Memory B cell (primary cell): Measurements from ENCODE around the gene SEPTIN14.
"Not testable (repeated sequence)": the region's sequence is repeated elsewhere in the genome, so short reads cannot be mapped to it uniquely, and the experiment has no call there.

Source experiments
- ATAC-seq: fragments of 150-1000 bp; cut with Tn5 transposase; 2 replicates; pipeline ENCODE4 v1.10.0; 2021; ENCODE audit warnings: low read depth, mild to moderate bottlenecking, moderate library complexity
- DNase-seq, 2 donors: peaks; one replicate each; pipeline ENCODE4 v3.0.0; 2022; ENCODE audit warnings: low spot score in 2 of 2
- H3K27ac Mint-ChIP-seq: one replicate; pipeline ENCODE4 v1.8.0; 2022; ENCODE audit warnings: mild to moderate bottlenecking, moderate library complexity, mixed read lengths
- H3K27me3 Mint-ChIP-seq: one replicate; pipeline ENCODE4 v1.8.0; 2022; ENCODE audit warnings: mixed read lengths
- H3K36me3 Mint-ChIP-seq: one replicate; pipeline ENCODE4 v1.8.0; 2022; ENCODE audit warnings: mild to moderate bottlenecking, mixed read lengths
- H3K4me1 Mint-ChIP-seq: one replicate; pipeline ENCODE4 v1.8.0; 2022; ENCODE audit warnings: mixed read lengths
- H3K4me3 Mint-ChIP-seq: one replicate; pipeline ENCODE4 v1.8.0; 2022; ENCODE audit warnings: mild to moderate bottlenecking, moderate library complexity, mixed read lengths
- H3K9me3 Mint-ChIP-seq: one replicate; pipeline ENCODE4 v1.8.0; 2022; ENCODE audit warnings: mixed read lengths

SEPTIN14 gene

DNA sequence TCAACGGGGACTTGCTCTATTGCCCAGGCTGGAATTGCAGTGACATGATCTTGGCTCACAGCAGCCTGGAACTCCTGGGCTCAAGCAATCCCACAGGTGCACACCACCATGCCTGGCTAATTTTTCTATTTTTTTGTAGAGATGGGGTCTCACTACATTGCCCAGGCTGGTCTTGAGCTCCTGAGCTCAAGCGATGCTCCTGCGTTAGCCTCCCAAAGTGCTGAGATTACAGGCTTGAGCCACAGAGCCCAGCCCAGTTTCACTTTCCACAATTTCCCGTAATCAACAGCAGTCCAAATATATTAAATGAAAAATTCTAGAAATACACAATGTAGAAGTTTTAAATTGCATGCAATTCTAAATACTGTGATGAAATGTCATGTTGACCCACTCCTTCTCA lies 24.0 kb downstream of the SEPTIN14 start:
- H3K4me3 Mint-ChIP-seq: no peak overlapping the region
- no peaks in the 10 kb centered on the region for H3K27me3 Mint-ChIP-seq
- no peak overlapping the region for H3K27ac Mint-ChIP-seq
- no peak for ATAC-seq
- DNase-seq: no peak
- H3K4me1 Mint-ChIP-seq: no peaks in the 10 kb centered on the region
- H3K36me3 Mint-ChIP-seq: no peaks in the 10 kb centered on the region
- H3K9me3 Mint-ChIP-seq: no peaks in the 10 kb centered on the region

DNA sequence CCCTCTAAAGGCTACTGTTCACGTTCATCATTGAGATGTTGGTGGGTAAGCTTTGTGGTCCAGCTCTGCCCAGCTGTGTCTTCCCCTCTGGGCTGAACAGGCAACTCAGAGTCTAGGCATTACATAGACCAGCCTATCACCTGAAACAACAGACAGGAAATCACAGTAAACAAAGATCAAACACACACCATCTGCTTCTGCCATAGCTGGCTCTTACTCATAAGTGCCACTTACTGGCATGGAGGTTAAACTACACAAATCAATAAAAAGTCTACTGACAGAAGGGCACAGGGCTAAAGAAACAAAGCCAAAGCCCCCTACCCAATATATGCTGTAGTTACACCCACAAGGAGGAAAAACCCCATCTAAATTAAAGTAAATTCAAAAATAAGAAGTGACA lies 35.0 kb downstream of the SEPTIN14 start:
- DNase-seq (no peak), ATAC-seq (no peak)
- H3K4me1 Mint-ChIP-seq: no peaks in the 10 kb centered on the region
- H3K36me3 Mint-ChIP-seq: peaks cover 1% of the 10 kb centered on the region
- H3K4me3 Mint-ChIP-seq: no peak overlapping the region
- no peaks in the 10 kb centered on the region for H3K27me3 Mint-ChIP-seq
- peaks cover 17% of the 10 kb centered on the region for H3K9me3 Mint-ChIP-seq
- no peak overlapping the region for H3K27ac Mint-ChIP-seq

DNA sequence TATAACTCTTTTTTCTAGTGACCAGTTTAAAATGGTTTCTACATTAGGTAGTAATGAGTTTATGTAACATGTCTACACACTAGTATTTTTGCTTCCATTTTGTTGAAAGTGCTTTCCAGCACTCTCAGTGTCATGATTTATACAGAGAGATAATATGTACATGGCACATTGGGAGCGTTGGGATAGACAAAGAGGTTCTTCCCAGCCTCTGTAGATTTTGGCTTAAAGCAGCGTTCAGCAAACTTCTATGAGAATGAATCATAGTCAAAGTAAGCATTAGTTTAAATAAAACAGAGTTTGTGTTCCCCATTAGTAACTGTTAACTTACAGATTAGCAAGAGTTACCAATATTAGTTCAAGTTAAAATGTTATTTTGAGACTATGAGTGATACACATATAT lies 43.9 kb downstream of the SEPTIN14 start:
- H3K36me3 Mint-ChIP-seq: peaks cover 2% of the 10 kb centered on the region
- H3K4me1 Mint-ChIP-seq: no peaks in the 10 kb centered on the region
- H3K27me3 Mint-ChIP-seq: no peaks in the 10 kb centered on the region
- ATAC-seq (no peak), DNase-seq (no peak)
- H3K4me3 Mint-ChIP-seq: no peak overlapping the region
- H3K9me3 Mint-ChIP-seq: peaks cover 14% of the 10 kb centered on the region
- no peak overlapping the region for H3K27ac Mint-ChIP-seq

DNA sequence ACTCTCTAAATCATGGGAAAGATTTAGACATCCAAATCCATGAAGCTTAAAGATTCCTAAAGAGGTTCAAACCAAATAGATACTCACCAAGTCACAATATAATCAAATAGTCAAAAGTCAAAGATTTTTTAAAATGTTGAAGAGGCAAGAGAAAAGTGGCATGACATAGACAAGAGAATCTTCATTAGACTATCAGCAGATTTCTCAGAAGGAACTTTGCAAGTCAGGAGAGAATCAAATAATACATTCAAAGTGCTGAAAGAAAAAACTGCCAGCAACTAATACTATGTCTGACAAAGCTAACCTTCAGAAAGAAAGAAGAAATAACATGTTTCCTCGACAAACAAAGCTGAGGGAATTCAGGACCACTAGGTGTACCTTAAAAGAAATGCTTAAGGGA lies 65.3 kb downstream of the SEPTIN14 start:
- H3K27me3 Mint-ChIP-seq, H3K4me3 Mint-ChIP-seq, H3K36me3 Mint-ChIP-seq, DNase-seq, ATAC-seq, H3K27ac Mint-ChIP-seq, H3K4me1 Mint-ChIP-seq: not testable (repeated sequence)
- peaks cover 10% of the 10 kb centered on the region for H3K9me3 Mint-ChIP-seq

DNA sequence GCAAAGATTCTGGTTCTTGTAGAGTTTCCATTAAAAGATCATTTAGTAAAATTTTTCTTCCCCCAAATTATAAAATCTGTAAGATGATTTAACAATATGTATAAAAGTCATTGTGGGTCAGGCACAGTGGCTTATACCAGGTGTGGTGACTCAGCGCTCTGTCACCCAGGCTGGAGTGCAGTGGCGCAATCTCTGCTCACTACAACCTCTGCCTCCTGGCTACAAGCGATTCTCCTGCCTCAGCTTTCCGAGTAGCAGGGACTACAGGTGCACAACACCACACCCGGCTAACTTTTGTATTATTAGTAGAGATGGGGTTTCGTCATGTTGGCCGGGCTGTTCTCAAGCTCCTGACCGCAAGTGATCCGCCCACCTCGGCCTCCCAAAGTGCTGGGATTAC lies 68.0 kb downstream of the SEPTIN14 start:
- H3K4me1 Mint-ChIP-seq: no peaks in the 10 kb centered on the region
- DNase-seq (no peak), ATAC-seq (no peak)
- H3K27ac Mint-ChIP-seq: no peak overlapping the region
- peaks cover 11% of the 10 kb centered on the region for H3K9me3 Mint-ChIP-seq
- H3K4me3 Mint-ChIP-seq: no peak overlapping the region
- peaks cover 2% of the 10 kb centered on the region for H3K36me3 Mint-ChIP-seq
- no peaks in the 10 kb centered on the region for H3K27me3 Mint-ChIP-seq

DNA sequence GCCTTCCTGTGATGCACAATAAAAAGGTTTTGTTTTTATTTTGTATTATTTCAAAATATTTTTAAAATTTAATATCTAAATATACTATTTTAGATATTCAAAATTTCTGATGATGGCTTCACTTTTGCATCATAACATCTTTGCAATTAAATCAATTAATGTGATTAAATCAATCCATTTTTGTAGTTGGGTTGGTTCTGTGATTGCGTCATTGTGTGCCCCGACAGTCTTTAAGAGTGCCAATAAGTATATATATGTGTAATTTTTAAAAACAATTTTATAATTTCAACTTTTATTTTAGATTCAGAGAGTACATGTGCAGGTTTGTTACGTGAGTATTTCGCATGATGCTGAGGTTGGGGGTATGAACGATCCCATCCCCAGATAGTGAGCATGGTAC lies 70.5 kb downstream of the SEPTIN14 start:
- Mint-ChIP-seq H3K4me3 (no peak overlapping the region), H3K36me3 (peaks cover 2% of the 10 kb centered on the region), H3K27me3 (no peaks in the 10 kb centered on the region), H3K4me1 (no peaks in the 10 kb centered on the region), H3K27ac (no peak overlapping the region), H3K9me3 (peaks cover 11% of the 10 kb centered on the region)
- ATAC-seq (no peak), DNase-seq (no peak)

DNA sequence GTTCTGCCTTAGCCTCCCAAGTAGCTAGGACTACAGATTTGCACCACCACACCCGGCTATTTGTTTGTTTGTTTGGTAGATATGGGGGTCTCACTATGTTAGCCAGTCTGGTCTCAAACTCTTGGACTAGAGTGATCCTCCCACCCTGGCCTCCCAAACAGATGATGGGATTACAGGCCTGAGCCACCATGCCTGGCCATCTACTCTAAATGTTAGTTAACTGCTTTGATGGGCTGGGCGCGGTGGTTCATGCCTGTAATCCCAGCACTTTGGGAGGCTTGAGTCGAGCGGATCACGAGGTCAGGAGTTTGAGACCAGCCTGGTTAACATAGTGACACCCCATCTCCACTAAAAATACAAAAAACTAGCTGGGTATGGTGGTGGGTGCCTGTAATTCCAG lies 74.8 kb downstream of the SEPTIN14 start:
- Mint-ChIP-seq H3K36me3 (no peaks in the 10 kb centered on the region), H3K4me3 (no peak overlapping the region), H3K9me3 (peaks cover 5% of the 10 kb centered on the region), H3K27ac (no peak overlapping the region), H3K27me3 (no peaks in the 10 kb centered on the region), H3K4me1 (no peaks in the 10 kb centered on the region)
- ATAC-seq (no peak), DNase-seq (no peak)

DNA sequence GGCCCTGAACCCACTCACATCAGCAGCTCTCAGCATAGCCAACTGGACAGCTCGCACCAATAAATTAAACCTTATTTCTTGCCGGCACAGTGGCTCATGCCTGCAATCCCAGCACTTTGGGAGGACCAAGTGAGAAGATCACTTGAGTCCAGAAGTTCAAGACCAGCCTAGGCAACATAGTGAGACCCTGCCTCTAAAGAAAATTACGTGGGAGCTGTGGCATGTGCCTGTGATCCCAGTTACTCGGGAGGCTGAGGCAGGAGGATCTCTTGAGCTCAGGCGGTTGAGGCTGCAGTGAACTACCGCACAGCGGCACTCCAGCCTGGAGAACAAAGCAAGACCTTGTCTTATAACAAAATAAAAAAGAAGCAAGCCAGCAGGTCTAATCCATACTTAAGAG lies 75.7 kb downstream of the SEPTIN14 start:
- Mint-ChIP-seq H3K27me3 (no peaks in the 10 kb centered on the region), H3K4me3 (no peak overlapping the region), H3K4me1 (no peaks in the 10 kb centered on the region), H3K9me3 (peaks cover 2% of the 10 kb centered on the region), H3K36me3 (no peaks in the 10 kb centered on the region), H3K27ac (no peak overlapping the region)
- DNase-seq (no peak), ATAC-seq (no peak)

DNA sequence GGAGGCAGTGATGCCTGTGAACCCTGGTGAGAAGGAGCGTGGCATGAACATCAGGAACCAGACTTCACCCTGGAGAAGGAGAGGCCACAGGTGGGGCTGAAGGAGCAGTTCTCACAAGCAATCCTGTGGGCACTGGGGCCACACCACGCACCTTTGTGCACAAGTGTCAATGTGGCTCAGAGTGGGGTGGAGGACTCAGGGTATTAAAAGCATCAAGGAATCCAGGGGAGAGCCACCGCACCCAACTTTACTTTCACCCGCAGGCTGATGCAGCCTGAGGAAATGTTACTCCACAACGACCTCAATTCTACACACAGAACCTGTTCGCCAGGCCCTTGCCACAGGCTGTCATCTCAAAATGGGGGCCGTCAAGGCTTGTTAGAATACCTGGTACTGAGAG lies 77.1 kb downstream of the SEPTIN14 start:
- not testable (repeated sequence) for ATAC-seq, H3K27me3 Mint-ChIP-seq, H3K9me3 Mint-ChIP-seq, DNase-seq, H3K27ac Mint-ChIP-seq, H3K36me3 Mint-ChIP-seq, H3K4me3 Mint-ChIP-seq, H3K4me1 Mint-ChIP-seq

DNA sequence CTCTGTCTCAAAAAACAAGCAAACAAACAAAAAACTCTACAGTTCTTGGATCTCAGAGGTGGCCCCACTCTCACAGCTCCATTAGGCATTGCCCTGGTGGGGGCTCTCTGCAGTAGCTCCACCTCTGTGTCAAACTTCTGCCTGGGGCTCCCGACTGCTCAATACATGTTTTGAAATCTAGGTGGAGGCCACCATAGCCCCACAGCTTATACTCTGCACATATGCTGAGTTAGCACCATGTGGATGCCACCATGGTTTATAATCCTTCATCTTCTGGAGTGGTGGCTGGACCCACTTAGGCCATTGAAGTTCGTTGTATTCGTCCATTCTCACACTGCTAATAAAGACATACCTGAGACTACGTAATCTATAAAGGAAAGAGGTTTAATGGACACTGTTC lies 78.4 kb downstream of the SEPTIN14 start:
- Mint-ChIP-seq H3K9me3 (no peaks in the 10 kb centered on the region), H3K4me3 (no peak overlapping the region), H3K36me3 (peaks cover 4% of the 10 kb centered on the region), H3K27me3 (peaks cover 6% of the 10 kb centered on the region), H3K4me1 (no peaks in the 10 kb centered on the region), H3K27ac (no peak overlapping the region)
- DNase-seq (no peak), ATAC-seq (no peak)

DNA sequence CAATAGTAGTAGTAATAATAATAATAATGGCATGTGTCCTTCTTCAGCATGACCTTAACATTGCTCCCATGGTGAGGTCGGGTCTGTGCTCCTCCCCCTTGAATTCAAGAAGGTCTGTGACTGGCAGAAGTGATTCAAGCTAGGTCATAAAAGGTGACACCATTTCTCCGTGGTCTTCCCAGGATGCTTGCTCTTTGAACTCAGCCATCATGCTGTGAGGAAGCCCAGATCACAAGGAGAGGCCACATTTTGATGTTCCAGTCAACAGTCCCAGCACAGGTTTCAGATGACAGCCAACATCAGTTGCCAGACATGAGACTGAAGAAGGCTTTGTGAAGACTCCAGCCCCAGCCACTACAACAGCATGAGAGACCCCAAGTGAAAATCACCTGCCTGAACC lies 83.9 kb downstream of the SEPTIN14 start:
- H3K4me3 Mint-ChIP-seq: no peak overlapping the region
- H3K36me3 Mint-ChIP-seq: peaks cover 4% of the 10 kb centered on the region
- H3K4me1 Mint-ChIP-seq: no peaks in the 10 kb centered on the region

DNA sequence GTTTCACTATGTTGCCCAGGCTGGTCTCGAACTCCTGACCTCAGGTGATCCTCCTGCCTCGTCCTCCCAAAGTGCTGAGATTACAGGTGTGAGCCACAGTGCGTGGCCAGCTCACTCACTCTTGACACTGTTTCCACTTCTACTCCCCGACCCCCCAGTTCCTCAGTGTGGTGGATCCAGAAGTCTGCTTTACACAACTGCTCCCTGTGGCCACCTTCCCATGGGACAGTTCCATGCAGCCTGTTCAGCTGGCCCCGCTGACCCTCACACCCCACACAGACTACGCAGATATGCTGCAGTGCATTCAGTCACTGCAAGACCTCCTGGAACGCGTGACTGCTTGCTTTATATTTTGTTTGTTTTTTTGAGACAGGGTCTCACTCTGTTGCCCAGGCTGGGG lies 86.4 kb downstream of the SEPTIN14 start:
- Mint-ChIP-seq H3K27ac (no peak overlapping the region), H3K9me3 (no peaks in the 10 kb centered on the region), H3K4me3 (no peak overlapping the region), H3K4me1 (no peaks in the 10 kb centered on the region), H3K27me3 (peaks cover 6% of the 10 kb centered on the region), H3K36me3 (peaks cover 4% of the 10 kb centered on the region)
- ATAC-seq (no peak), DNase-seq (no peak)

More for the DNA sequence above, 83.9 kb downstream of the SEPTIN14 start:
- DNase-seq (no peak), ATAC-seq (no peak)
- Mint-ChIP-seq H3K27ac (no peak overlapping the region), H3K27me3 (peaks cover 6% of the 10 kb centered on the region), H3K9me3 (no peaks in the 10 kb centered on the region)

DNA sequence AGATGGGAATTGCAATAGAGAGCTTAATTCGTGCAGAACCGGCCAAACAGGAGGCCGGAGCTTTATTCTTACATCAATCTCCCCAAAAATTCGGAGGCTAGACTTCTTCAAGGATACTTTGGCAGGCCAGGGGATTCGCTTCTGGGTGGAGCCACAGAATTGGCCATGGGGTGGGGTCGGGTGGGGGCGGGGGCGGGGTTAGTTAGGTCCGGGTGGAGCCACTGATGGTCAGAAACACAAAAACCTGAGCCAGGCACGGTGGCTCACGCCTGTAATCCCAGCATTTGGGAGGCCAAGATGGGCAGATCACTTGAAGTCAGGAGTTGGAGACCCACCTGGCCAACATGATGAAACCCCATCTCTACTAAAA lies 87.5 kb downstream of the SEPTIN14 start:
- H3K9me3 Mint-ChIP-seq: no peaks in the 10 kb centered on the region
- peaks cover 6% of the 10 kb centered on the region for H3K27me3 Mint-ChIP-seq
- DNase-seq (no peak), ATAC-seq (no peak)
- no peak overlapping the region for H3K4me3 Mint-ChIP-seq
- H3K4me1 Mint-ChIP-seq: no peaks in the 10 kb centered on the region
- H3K36me3 Mint-ChIP-seq: peaks cover 4% of the 10 kb centered on the region
- no peak overlapping the region for H3K27ac Mint-ChIP-seq

DNA sequence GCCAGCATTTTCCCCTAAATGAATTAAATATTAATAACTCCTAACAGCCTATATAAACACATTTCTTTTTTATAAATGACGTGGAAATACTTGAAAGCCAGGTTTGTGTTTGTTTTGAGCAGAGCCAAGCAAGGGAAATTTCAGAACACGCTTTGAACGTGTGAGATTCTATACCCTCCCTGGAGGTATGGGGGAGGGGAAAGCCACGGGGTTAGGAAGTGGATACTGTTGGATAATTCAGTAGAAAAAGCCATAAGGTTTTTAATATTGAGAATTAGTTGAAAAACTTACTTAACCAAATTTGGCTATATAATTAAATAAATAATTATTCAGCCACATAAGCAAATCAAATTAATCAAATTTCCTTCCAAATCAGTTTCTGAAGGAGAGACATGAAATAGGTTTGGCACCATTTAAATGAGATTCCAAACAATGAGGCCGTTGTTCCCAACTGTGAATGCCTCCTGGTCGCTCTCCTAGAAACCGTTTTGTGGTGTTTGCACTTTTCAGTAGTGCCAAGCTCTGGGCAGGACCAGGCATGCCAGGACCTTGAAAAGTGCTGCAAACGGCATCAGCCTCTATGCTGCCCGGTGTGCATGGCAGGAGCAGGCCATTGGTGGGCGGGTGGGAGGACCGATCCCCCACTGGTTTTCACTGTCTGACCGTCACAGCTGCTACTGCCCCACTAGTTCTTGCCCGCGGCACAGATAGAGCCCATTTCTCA lies 88.1 kb downstream of the SEPTIN14 start:
- peaks cover 4% of the 10 kb centered on the region for H3K27me3 Mint-ChIP-seq
- H3K36me3 Mint-ChIP-seq: peaks cover 3% of the 10 kb centered on the region
- no peaks in the 10 kb centered on the region for H3K9me3 Mint-ChIP-seq
- no peak for ATAC-seq
- no peak overlapping the region for H3K4me3 Mint-ChIP-seq
- H3K27ac Mint-ChIP-seq: no peak overlapping the region
- H3K4me1 Mint-ChIP-seq: no peaks in the 10 kb centered on the region
- no peak for DNase-seq

DNA sequence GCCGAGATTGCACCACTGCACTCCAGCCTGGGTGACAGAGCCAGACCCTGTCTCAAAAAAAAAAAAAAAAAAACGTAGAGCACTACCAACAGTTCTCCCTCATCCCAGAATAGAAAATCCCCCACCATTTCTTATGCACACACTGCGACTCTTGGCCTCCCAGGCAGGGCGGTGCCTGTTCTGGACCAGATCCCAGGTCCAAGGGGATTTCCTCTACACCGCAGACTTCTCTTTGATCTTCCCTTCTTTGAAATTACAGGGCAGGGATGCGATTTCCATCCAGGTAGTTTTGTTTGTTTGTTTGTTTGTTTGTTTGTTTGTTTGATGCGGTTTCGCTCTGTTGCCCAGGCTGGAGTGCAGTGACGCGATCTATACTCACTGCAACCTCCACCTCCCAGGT lies 91.8 kb downstream of the SEPTIN14 start:
- no peaks in the 10 kb centered on the region for H3K36me3 Mint-ChIP-seq
- no peak overlapping the region for H3K4me3 Mint-ChIP-seq
- H3K4me1 Mint-ChIP-seq: no peaks in the 10 kb centered on the region
- ATAC-seq (no peak), DNase-seq (no peak)
- H3K27ac Mint-ChIP-seq: no peak overlapping the region
- H3K27me3 Mint-ChIP-seq: peaks cover 2% of the 10 kb centered on the region
- H3K9me3 Mint-ChIP-seq: no peaks in the 10 kb centered on the region
